GM12874 (cell line): ENCODE measurements around the gene NTN4.

Source experiments
- TF ChIP-seq, protein P1 (sequence below): IDR thresholded peaks from 2 replicates; pipeline ENCODE4 v1.5.1; 2011; ENCODE audit warnings: low read depth, mild to moderate bottlenecking, control low read depth, low read length, moderate library complexity; ENCODE audit not compliant: insufficient read depth

The NTN4 gene

DNA sequence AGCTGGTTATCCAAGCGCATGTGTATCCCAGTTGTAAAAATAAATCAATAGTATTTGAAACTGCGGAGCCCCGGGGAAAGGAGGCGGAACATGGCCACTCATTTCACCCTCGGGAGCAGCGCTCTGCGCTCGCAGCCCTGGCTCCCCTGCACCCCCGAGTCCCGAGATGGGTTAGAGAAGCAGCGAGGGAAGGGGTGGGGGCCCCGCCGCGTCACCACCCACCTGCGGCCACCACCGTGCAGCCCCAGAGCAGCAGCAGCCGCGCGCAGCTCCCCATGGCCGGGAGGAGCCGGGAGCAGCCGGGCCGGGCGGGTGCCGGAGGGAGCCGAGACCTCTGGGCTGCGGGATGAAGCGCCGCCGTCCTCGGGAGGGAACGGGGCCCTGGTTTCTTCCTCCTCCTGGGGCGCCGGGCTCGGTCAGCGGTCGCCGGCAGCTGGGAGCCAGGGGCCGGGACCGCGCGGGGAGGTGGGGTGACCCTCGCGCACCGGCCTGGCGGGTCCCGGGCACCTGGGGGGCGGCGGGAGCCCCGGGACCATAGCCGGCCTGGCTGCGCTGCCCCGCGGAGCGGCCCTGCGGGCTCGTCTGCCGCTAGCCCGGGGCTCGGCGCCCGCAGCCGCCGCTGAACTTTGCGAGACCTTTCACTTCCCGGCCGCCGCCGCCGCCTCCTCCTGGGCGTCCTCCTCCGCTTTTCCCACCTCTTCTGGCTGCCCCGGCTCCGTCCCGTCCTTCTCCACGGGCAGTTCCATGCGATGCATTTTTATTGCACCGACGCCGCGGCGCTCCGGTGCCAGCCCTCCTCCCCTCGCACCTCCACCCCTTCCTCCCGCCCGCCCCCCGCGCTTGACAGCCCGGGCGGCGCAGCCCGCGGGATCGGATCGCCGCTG lies at the start of gene NTN4:
NTN4 (minus strand) TSS at position 732 of the 884 bp plus-strand sequence; CDS start at position 277, 455 bp downstream.
- TF ChIP-seq, protein P1, sequence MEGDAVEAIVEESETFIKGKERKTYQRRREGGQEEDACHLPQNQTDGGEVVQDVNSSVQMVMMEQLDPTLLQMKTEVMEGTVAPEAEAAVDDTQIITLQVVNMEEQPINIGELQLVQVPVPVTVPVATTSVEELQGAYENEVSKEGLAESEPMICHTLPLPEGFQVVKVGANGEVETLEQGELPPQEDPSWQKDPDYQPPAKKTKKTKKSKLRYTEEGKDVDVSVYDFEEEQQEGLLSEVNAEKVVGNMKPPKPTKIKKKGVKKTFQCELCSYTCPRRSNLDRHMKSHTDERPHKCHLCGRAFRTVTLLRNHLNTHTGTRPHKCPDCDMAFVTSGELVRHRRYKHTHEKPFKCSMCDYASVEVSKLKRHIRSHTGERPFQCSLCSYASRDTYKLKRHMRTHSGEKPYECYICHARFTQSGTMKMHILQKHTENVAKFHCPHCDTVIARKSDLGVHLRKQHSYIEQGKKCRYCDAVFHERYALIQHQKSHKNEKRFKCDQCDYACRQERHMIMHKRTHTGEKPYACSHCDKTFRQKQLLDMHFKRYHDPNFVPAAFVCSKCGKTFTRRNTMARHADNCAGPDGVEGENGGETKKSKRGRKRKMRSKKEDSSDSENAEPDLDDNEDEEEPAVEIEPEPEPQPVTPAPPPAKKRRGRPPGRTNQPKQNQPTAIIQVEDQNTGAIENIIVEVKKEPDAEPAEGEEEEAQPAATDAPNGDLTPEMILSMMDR, result no peak

DNA sequence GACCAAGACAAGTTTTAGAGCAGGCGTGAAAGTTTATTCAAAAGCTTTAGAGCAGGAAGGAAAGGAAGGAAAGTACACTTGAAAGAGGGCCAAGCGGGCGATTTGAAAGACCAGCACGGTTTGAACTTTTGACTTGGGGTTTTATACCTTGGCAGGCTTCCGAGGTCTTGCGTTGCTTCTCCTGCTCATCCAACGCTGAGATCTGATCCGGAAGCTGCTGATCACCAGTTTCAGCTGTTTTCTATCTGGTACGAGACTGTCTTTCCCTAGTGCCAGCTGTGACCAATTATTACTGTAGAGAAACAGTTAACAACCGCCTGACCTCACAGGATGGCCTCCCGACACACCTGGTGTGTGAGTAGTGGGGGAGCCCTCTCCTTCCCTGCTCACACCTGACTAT lies 47.6 kb upstream of the NTN4 start:
- TF ChIP-seq, protein P1, result no peak

DNA sequence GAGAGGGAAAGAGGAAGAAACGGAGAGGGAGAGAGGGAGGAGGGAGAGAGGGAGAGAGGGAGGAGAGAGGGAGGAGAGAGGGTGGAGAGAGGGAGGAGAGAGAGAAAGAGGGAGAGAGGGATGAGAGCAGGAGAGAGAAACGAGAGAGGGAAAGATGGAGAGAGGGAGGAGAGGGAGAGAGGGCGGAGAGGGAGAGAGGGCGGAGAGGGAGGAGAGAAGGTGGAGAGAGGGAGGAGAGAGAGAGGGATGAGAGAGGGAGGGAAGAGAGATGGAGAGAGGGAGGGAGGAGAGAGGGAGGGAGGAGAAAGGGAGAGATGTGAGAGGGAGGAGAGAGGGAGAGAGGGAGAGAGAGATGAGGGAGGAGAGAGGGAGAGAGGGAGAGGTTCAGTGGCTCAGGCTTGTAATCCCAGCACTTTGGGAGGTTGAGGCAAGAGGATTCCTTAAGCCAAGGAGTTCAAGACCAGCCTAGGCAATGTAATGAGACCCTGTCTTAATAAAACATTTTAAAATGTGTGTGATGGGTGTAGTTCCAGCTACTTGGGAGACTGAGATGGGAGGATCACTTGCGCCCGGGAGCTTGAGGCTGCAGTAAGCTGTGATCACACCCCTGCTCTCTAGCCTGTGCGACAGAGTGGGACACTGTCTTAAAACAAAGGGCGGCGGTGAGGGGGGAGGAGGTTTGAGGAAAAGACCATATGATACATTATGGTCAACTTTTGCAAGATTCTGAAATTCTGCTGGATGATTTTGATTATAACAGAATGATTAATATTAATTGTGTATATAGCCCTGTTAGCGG lies 46.9 kb upstream of the NTN4 start:
- TF ChIP-seq, protein P1, result no peak

DNA sequence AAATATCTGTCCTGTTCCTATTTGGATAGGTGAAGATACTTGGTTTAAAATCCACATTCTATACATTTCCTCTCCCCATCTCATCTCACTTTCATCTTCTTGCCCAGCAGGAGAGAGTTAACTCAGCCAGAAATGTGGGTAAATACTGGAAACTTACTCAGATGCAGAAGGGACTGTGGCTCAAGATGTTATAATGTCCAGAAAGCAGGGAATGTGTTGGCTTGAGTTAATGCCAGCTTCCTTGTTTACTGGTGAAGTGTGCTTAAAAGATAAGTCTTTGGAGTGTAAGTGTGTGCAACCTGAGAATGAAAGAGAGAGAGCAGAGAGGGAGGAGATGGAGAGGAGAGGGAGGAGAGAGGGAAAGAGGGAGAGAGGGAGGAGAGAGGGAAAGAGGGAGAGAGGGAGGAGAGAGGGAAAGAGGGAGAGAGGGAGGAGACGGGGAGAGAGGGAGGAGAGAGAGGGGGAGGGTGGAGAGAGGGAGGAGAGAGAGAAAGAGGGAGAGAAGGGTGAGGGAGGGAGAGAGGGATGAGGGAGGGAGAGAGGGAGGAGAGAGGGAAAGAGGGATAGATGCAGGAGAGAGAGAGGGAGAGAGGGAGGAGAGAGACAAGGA lies 46.2 kb upstream of the NTN4 start:
- TF ChIP-seq, protein P1, result no peak

DNA sequence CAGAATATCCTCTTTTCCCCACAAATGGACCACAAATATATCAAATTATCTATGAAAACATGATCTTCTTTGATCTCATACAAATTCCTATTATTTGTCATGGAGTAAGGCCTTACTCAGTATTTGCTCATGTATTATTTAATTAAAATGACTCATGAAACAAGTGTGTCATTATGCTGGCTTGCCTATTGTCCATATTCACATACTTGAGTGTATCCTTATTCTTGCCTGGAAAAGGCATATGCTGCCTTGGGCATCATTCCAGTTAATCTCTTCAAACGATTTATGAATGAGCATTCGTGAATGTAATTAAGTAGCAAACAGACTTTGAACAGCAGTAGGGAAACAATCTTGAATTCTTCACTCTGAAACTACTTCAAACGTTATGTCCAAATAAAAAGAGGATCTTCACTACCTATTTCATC lies 45.6 kb upstream of the NTN4 start:
- TF ChIP-seq, protein P1, result no peak

DNA sequence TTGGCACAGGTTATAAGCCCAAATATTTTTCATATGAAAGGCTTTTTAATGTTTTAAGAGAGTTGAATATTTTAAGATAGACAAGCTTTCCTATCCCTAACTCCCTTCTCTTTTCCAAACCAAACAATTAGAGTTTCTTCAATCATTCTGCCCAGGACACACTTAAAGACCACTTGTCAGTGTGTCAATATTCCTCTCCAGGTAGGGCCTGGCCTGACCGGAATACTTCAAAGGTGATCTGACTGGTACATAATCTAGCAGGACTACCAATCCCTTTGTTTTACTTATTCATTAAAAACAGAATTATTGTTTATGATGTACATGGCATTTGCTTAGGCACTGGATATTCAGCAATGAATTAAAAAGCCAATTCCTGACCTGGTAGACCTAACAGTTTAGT lies 44.0 kb upstream of the NTN4 start:
- TF ChIP-seq, protein P1, result no peak
